IMR-90 (cell line): ENCODE results near the gene ZNF526. TPM values are rescaled to one million over a fixed set of nuclear protein-coding genes. Genes with fewer than 3 reads are reported as not detected.

Experiments
- ATAC-seq: fragments of 200-7000 bp; cut with Tn5 transposase; 2 replicates; pipeline ENCODE4 v1.9.1; 2020; ENCODE audit warnings: low read depth, mild to moderate bottlenecking, moderate library complexity
- BruUV-seq: library from RNA; stranded (reverse); fragments of 400-500 nt; replicated peaks from 2 replicates; lab custom pipeline; 2021; lab: Mats Ljungman, UMichigan
- CTCF ChIA-PET: fragments of 300-600 bp; formaldehyde crosslinking; extraction: SDS; loops from one replicate; lab custom pipeline; 2021; ENCODE audit warnings: antibody characterized with exemption; lab: Yijun Ruan, JAX
- POLR2A ChIA-PET: fragments of 300-600 bp; sonication (Branson Sonifier 250); formaldehyde crosslinking; loops from one replicate; lab custom pipeline; 2022; ENCODE audit warnings: antibody characterized with exemption; ENCODE audit not compliant: unreplicated experiment; lab: Charles Lee
- DNase-seq: peaks from one replicate; pipeline ENCODE4 v3.0.0; 2013
- H2AFZ ChIP-seq: replicated peaks from 2 replicates; pipeline ENCODE3; 2013; ENCODE audit warnings: low read length, mild to moderate bottlenecking; ENCODE audit not compliant: poor library complexity
- H2AK5ac ChIP-seq: 2 replicates; pipeline ENCODE4 v1.6.1; 2013; ENCODE audit warnings: low read depth, low read length, inconsistent platforms
- H2AK9ac ChIP-seq: replicated peaks from 2 replicates; pipeline ENCODE3; 2013; ENCODE audit warnings: mild to moderate bottlenecking, low read depth, low read length, moderate library complexity; ENCODE audit not compliant: poor library complexity
- H2BK120ac ChIP-seq: 2 replicates; pipeline ENCODE4 v1.6.1; 2013; ENCODE audit warnings: low read depth, low read length, inconsistent platforms
- H2BK15ac ChIP-seq: 3 replicates; pipeline ENCODE4 v1.6.1; 2013; ENCODE audit warnings: low read depth, low read length, inconsistent platforms
- H2BK20ac ChIP-seq: 2 replicates; pipeline ENCODE4 v1.6.1; 2013; ENCODE audit warnings: low read depth, mild to moderate bottlenecking, inconsistent platforms, low read length, moderate library complexity
- H2BK5ac ChIP-seq: 2 replicates; pipeline ENCODE4 v1.6.1; 2013; ENCODE audit warnings: mild to moderate bottlenecking, low read depth, low read length, inconsistent platforms; ENCODE audit not compliant: poor library complexity, severe bottlenecking
- H3K14ac ChIP-seq: replicated peaks from 2 replicates; pipeline ENCODE4 v1.6.1; 2013; ENCODE audit warnings: low read depth, low read length, inconsistent platforms
- H3K18ac ChIP-seq: 2 replicates; pipeline ENCODE4 v1.6.1; 2013; ENCODE audit warnings: low read depth, low read length, control low read depth
- H3K23ac ChIP-seq: 2 replicates; pipeline ENCODE4 v1.6.1; 2013; ENCODE audit warnings: low read depth, low read length, inconsistent platforms
- H3K27ac ChIP-seq: 2 replicates; pipeline ENCODE4 v1.5.1; 2013; ENCODE audit warnings: mild to moderate bottlenecking, control low read depth, low read length; ENCODE audit not compliant: insufficient read depth
- H3K27me3 ChIP-seq: 2 replicates; pipeline ENCODE4 v1.6.1; 2013; ENCODE audit warnings: low read length; ENCODE audit not compliant: control insufficient read depth, insufficient read depth
- H3K36me3 ChIP-seq: 2 replicates; pipeline ENCODE4 v1.6.1; 2013; ENCODE audit warnings: low read length, mixed read lengths; ENCODE audit not compliant: control insufficient read depth, insufficient read depth
- H3K4ac ChIP-seq: 2 replicates; pipeline ENCODE4 v1.6.1; 2013; ENCODE audit warnings: low read depth, low read length, inconsistent platforms
- H3K4me1 ChIP-seq: 2 replicates; pipeline ENCODE4 v1.6.1; 2013; ENCODE audit warnings: low read length, mixed read lengths; ENCODE audit not compliant: control insufficient read depth, insufficient read depth
- H3K4me2 ChIP-seq: 2 replicates; pipeline ENCODE4 v1.6.1; 2013; ENCODE audit warnings: low read depth, mild to moderate bottlenecking, control low read depth, low read length, moderate library complexity
- H3K4me3 ChIP-seq: 2 replicates; pipeline ENCODE4 v1.5.1; 2013; ENCODE audit warnings: low read depth, mild to moderate bottlenecking, control low read depth, low read length, moderate library complexity; ENCODE audit not compliant: insufficient read depth
- H3K56ac ChIP-seq: 2 replicates; pipeline ENCODE4 v1.6.1; 2013; ENCODE audit warnings: low read length, inconsistent platforms; ENCODE audit not compliant: insufficient read depth; ENCODE audit errors: extremely low read depth
- H3K79me1 ChIP-seq, 2 experiments: 2 replicates each; pipeline ENCODE4 v1.6.1; 2013; ENCODE audit warnings: low read length in 2 of 2, inconsistent platforms in 1 of 2, low read depth in 1 of 2
- H3K9ac ChIP-seq: 2 replicates; pipeline ENCODE4 v1.6.1; 2013; ENCODE audit warnings: low read depth, low read length, control low read depth
- H3K9me1 ChIP-seq: 2 replicates; pipeline ENCODE4 v1.6.1; 2013; ENCODE audit warnings: low read length, inconsistent platforms; ENCODE audit not compliant: insufficient read depth
- H3K9me3 ChIP-seq: 2 replicates; pipeline ENCODE4 v1.6.1; 2013; ENCODE audit warnings: low read length; ENCODE audit not compliant: control insufficient read depth, insufficient read depth
- H4K20me1 ChIP-seq: 2 replicates; pipeline ENCODE4 v1.6.1; 2013; ENCODE audit warnings: low read length, inconsistent platforms; ENCODE audit not compliant: insufficient read depth
- H4K5ac ChIP-seq: 2 replicates; pipeline ENCODE4 v1.6.1; 2013; ENCODE audit warnings: mild to moderate bottlenecking, low read depth, low read length, control low read depth
- H4K8ac ChIP-seq, 2 experiments: 2 replicates each; pipeline ENCODE4 v1.6.1; 2013; ENCODE audit warnings: low read depth in 2 of 2, low read length in 2 of 2, control low read depth in 1 of 2, inconsistent platforms in 1 of 2
- H4K91ac ChIP-seq: 2 replicates; pipeline ENCODE4 v1.6.1; 2013; ENCODE audit warnings: low read depth, low read length, inconsistent platforms; ENCODE audit not compliant: insufficient read depth
- CHD1 ChIP-seq: IDR thresholded peaks from 2 replicates; pipeline ENCODE4 v1.6.1; 2012; ENCODE audit warnings: low read depth, low read length, improper control_type of control experiment
- CTCF ChIP-seq: conservative IDR thresholded peaks from 2 replicates; pipeline ENCODE4 v1.5.1; 2012; ENCODE audit warnings: mild to moderate bottlenecking, low read depth, low read length, improper control_type of control experiment
- FOS ChIP-seq: fragments of 150-350 bp; IDR thresholded peaks from 2 replicates; pipeline ENCODE4 v1.6.1; 2016; ENCODE audit warnings: low read depth, low read length
- MAZ ChIP-seq: IDR thresholded peaks from 2 replicates; pipeline ENCODE4 v1.6.1; 2012; ENCODE audit warnings: low read depth, mild to moderate bottlenecking, low read length, improper control_type of control experiment, moderate library complexity, borderline replicate concordance
- MXI1 ChIP-seq: IDR thresholded peaks from 2 replicates; pipeline ENCODE4 v1.6.1; 2012; ENCODE audit warnings: low read depth, mild to moderate bottlenecking, low read length, moderate library complexity, borderline replicate concordance
- RAD21 ChIP-seq: IDR thresholded peaks from 2 replicates; pipeline ENCODE4 v1.6.1; 2012; ENCODE audit warnings: low read length, improper control_type of control experiment
- RCOR1 ChIP-seq: IDR thresholded peaks from 2 replicates; pipeline ENCODE4 v1.6.1; 2012; ENCODE audit warnings: mild to moderate bottlenecking, low read length, improper control_type of control experiment; ENCODE audit not compliant: insufficient replicate concordance
- USF2 ChIP-seq: fragments of 150-350 bp; IDR thresholded peaks from 2 replicates; pipeline ENCODE4 v1.6.1; 2017; ENCODE audit warnings: mild to moderate bottlenecking, antibody characterized with exemption, low read length, low read depth
- WGBS, 2 experiments: methylation state at CpG; one replicate each; pipeline versions ENCODE4 v1.1.5 to v1.1.7; 2013; ENCODE audit warnings: missing lambda C conversion rate in 2 of 2; ENCODE audit not compliant: insufficient read length in 1 of 2; ENCODE audit errors: extremely low coverage in 2 of 2; 5-methylcytosine and 5-hydroxymethylcytosine counted together
- dilution Hi-C: fragments of 300-500 bp; cut with HindIII; formaldehyde crosslinking; loops from one replicate; pipeline ENCODE4 v1.14.3; 2018; ENCODE audit warnings: low sequenced_read_pairs; ENCODE audit not compliant: unreplicated experiment
- in situ Hi-C: fragments of 300-500 bp; cut with MboI; formaldehyde crosslinking; loops from 3 replicates; pipeline ENCODE4 v1.14.3; 2019; ENCODE audit warnings: low sequenced_read_pairs, inconsistent platforms, mixed read lengths
- intact Hi-C: fragments of 100-400 bp; cut with micrococcal nuclease; formaldehyde crosslinking; loops from 2 replicates; pipeline ENCODE4 v1.10.0; 2022
- polyA plus RNA-seq, 3 experiments: library from polyadenylated mRNA; depleted of rRNA; stranded (reverse); fragments of >200 nt; gene quantifications; 2 replicates each; pipeline ENCODE4 v1.2.3, GENCODE V29; 2012; ENCODE audit warnings: low replicate concordance in 1 of 3
- total RNA-seq: library from RNA; depleted of rRNA; stranded (reverse); fragments of >200 nt; gene quantifications from 2 replicates; pipeline ENCODE4 v1.2.3, GENCODE V29; 2012

Gene ZNF526
- total and polyA plus RNA-seq, 2 of the 4 experiments (the other 2 are of a cell fraction) = 7.3 to 13.6 TPM

GRCh38 chr19:42272535-42272897 is 52.4 kb downstream of the ZNF526 start:
- H2AK5ac ChIP-seq = no peak overlapping the region
- H4K20me1 ChIP-seq = peaks cover 22% of the 10 kb centered on the region; the same call in 1 of the 2 replicates
- H3K14ac ChIP-seq = no peak overlapping the region
- no peak overlapping the region for H3K9ac ChIP-seq
- H2AFZ ChIP-seq = no peak overlapping the region
- H3K56ac ChIP-seq = no peak overlapping the region
- dilution Hi-C loops = no loop called here
- H3K79me1 ChIP-seq = peaks cover 37 to 71% of the 10 kb centered on the region in 2 experiments
- peaks cover 13% of the 10 kb centered on the region for H3K4me1 ChIP-seq
- no peak overlapping the region for H2BK120ac ChIP-seq
- H3K4me3 ChIP-seq = no peak overlapping the region
- no peak for ATAC-seq
- intact Hi-C loops = no loop called here
- no peak overlapping the region for H2BK20ac ChIP-seq
- DNase-seq = no peak
- BruUV-seq = no TSS peak
- peaks cover 29% of the 10 kb centered on the region for H3K36me3 ChIP-seq
- no peaks in the 10 kb centered on the region for H3K9me3 ChIP-seq
- no peak overlapping the region for H3K27ac ChIP-seq
- H3K4ac ChIP-seq = no peak overlapping the region
- no peak overlapping the region for H4K8ac ChIP-seq
- no peak for TF ChIP-seq RCOR1
- TF ChIP-seq MXI1 = no peak
- no peak for TF ChIP-seq CHD1
- TF ChIP-seq RAD21 = no peak
- TF ChIP-seq CTCF = no peak
- TF ChIP-seq USF2 = no peak
- no peak for TF ChIP-seq FOS
- no peak for TF ChIP-seq MAZ
- in situ Hi-C loops = no loop called here
- 76% methylated on average over 4 of the region's 9 CpGs; no CpG with 5 or more reads in 1 of the 2 experiments for WGBS, 2 experiments
- no peak overlapping the region for H3K4me2 ChIP-seq
- no peak overlapping the region for H3K23ac ChIP-seq
- no peak overlapping the region for H3K18ac ChIP-seq
- no peak overlapping the region for H4K91ac ChIP-seq
- no peak overlapping the region for H2AK9ac ChIP-seq
- ChIA-PET POLR2A (no interaction called here), CTCF (no interaction called here)
- H4K5ac ChIP-seq = no peak overlapping the region
- H3K9me1 ChIP-seq = peaks cover 11% of the 10 kb centered on the region
- no peak overlapping the region for H2BK15ac ChIP-seq
- H3K27me3 ChIP-seq = no peaks in the 10 kb centered on the region
- no peak overlapping the region for H2BK5ac ChIP-seq
